Measurements from ENCODE around the gene DBN1.

DBN1 gene

DNA sequence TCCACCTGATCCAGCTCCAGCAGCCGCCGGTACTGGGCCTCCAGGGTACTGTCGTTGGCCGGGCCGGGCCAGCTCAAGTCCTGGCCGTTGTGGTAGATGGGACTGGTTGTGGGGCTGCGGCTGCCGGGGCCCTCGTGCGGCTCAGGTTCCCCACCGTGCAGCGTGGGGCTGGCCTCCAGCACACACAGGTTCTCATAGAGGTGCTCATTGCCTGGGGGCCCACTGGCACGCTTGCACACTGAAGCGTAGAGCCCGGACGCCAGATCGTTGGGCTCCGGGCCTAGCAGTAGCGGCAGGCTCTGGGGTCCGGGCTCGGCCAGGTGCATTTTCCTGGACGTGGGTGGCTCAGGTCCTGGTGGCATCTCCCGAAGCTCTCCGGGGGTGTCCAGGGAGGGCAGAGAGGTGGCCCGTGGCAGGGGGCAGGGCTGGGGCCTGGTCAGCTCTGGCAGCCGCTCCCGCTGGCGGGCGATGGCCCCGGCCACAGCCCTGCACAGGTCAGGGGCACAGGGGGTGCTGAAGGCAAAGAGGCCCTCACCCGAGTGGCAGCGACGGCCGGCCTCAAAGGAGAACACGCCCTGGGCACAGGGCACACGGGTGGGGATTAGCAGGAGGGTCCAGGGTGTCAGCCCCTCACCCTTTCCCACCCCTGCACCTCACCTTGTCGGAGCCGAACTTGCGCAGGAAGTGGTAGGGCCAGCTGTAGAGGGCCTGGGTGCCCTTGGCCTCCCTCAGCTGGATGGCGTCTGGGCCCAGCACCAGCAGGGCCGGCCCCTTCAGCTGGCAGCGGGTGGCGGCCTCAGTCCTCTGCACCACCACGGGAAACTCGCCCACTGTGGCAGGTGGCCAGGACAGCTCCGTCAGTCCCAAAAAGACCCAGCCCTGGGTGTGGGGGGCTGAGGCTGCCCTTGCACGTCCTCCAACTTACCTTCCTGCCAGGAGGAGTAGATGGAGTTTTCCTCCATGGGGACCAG is 30.9 kb upstream of the DBN1 start:
- DNase-seq = no peak

DNA sequence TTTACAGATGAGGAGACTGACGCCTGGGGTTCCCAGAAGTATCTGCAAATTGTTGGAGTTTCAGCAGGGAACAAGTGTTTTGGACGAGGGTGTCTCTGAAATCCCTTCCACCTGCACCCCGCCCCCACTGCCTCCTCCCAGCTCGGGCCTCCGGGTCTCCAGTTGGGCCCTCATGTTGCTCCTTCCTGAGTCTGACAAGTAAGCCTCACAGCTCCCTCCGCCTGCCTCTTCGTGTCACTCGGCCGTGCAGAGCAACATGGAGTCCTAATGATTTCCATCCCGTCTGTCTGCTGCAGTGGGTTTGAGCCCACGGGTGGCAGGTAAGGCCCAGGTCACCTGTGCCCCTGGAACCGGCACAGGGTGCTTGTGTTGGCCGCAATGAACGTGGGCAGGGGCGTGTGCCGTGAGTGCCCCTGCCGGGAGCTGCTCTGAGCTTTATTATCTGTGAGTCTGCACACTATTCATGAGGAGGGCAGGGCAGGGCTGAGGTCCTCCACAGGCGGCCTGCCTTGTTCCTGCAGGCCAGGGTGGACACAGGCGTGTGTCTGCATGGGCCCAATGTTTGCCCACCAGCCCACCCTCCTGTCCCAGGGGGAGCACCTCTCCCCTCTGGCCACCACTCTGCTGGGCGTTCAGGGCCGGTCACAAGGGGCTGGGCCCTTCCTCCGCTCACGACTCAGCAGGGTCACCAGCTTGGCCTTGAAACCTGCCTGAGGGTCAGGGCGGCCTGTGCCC is 30.1 kb upstream of the DBN1 start:
- no peak for DNase-seq

DNA sequence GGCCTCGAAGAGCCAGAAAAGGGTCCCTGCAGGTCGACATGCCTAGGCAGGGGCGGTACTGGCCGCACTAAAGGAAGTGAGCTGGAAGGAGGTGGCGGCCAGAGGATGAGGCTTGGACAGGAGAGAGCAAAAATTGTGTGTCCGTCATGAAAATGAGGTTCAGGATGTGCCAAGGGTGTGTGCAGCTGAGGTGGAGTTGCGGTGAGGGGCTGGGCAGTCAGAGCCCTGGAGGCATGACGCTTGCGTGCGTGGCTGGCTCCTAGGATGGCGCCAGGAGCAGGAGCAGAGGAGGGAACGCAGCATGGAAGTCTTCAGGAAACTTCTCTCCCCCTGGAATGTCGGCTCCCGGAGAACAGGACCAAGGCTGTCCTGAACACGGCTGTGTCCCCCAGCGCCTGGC is 29.5 kb upstream of the DBN1 start:
- no peak for DNase-seq

DNA sequence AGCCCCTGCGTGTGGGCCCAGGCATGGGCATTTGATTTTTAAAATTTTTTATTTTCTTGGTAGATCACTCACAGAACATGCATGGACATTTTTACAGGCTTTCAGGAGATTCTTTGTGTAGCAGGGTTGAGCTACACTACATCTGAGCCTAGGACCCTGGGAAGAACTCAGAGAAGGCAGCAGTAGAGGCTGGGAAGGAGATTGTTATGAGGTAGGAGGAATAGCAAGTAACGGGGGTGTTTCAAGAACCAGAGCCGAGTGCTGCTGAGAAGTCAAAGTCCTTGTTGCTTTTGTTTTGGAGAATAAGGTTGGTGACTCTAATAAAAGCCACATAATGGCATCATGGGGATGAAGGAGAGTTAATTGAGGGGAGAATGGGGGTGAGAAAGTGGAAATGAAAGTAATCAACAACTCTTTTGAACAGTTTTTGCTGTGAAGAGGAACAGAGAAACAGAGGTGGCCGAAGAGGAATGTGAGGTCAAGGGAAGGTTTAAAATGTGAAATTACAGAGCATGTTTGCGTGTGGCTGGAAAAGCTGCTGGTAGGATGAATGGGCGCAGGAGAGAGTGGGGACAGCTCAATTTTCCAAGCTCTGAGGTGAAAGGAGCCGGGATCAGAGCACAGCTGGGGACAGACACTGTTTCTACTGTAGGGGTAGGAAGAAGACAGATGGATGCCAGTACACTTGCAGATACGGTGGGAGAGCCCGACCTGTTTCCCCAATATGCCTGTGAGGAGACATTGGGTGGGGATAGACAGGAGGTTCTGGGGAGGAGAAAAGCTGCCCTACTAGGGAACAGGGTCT is 28.6 kb upstream of the DBN1 start:
- DNase-seq = no peak

DNA sequence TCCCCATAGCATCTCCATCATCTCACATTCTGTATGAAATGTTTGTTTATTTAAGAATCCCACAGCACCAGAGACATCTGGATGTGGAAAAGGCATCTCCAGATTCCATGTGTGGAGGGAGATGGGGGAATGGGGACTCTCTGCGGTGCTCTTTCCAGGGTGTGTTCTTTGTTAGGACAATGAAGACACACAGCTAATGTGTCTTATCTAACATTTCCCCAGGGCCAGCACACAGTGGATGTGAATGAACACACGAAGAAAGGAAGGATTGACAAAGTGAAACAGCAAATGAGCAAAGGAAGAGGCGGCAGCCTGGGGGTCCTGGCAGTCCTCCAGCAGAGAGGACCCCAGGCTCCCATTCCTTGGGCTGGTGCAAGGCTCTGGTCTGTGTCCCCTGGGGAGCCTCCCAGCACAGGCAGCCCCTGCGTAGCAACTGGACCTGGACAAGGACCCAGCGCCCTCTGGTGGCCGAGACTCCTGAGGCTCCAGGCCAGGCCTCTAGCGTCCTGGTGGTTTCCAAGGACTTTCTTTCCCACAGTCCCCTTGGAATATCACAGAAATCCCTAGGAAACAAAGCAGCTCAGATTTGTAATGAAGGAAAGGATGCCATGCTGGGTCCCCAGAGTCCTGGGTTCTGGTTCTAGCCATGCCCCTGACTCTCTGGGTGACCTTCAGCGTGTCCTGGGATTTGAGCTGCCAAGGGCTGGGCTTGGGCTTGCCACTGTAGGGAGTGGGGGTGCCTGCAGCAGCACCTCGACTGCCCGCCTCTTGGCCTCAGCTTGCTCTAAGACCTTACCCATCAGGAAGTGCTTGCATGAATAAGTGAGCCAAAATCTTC is 27.5 kb upstream of the DBN1 start:
- peak; percentile 83 to 87 for DNase-seq

DNA sequence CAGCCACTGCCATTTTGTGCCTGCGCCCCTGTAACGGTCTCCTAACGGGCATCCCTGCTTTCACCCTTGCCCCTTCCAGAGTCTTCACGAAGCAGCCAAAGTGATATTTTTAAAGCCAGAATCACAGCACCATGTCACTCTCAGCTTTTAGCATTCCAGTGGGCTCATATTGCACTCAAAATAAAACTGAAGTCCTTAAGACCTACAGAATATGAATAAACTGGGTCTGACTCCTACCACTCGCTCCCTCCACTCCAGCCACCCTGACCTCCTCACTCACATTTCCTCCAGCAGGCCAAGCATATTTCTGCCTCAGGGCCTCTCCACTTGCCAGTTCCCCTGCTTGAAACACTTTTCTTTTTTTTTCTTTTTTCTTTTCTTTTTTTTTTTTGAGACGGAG is 26.4 kb upstream of the DBN1 start:
- DNase-seq = no peak

DNA sequence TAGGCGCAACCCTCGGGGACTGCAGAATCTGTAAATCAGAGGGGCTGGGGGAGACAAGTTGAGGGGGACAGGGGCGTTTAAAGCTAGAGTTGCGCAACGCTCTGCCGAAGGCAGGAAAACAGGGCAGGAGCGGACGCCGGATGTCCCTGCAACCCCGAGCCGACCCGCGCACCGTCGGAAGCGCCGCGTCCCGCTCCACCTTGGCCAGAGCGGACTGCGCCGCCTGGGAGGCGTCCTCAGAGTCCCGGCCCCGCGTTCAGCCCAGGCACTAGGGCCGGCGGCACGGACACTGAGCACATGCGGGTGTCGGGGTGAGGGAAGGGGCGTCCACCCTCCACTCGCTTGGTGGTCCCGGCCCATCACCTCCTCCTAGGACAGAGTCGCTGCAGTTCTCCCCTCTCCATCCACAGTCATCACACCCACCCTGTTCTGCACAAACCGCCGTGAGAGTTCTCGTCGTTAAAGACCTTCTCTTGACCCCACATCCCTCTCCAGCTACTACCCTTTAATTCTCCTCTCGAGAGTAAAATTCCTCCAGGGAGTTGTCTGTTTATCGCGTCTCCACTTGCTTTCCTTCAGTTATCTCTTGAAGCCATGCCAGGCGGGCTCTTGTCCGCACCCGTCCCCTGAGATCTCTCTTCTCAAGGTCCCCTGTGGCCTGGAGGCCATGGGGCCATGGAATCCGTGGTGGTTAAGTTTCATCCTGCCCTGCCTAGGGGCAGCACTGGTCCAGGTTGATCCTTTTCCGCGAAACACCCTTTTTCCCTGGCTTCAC is 24.8 kb upstream of the DBN1 start:
- DNase-seq = no peak

DNA sequence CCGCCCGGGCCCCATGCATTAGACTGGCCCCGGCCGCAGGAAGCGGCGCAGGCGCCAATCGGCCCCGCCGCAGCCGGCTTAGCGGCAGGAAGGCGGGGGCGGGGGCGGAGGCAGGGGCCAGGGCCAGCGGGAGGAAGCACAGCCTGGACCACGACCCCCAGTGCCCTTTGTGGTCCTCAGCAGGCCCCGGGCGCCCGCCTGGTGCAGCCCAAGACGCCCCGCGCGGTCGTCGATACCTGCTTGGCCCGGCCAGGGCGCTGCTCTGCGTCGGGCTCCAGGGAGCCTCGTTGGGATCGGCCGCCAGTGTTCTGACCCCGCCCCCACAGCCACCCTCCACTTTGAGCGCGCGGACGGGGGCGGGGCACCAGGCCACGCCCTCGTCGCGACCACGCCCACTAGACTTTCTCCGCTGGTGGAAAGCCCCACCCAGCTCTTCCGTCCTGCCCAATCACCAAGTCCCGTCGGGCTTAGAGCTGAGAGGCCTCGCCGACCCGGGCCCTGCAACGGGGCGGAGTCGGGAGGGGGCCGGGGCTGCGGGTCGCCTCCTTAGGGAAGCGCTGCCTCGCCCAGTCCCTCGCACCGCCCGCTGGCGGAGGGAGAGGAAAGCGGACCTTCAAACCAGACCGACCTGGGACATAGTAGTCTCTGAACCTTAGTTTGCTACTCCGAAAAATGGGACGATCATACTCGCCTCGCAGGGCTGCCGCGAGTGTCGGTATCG is 24.0 kb upstream of the DBN1 start, which contains the start of gene PDLIM7:
Gene PDLIM7 (minus strand): TSS at position 313 of the 721 bp plus-strand sequence. CDS start 1,092 bp downstream, outside the sequence.
- DNase-seq = peak; percentile 90

DNA sequence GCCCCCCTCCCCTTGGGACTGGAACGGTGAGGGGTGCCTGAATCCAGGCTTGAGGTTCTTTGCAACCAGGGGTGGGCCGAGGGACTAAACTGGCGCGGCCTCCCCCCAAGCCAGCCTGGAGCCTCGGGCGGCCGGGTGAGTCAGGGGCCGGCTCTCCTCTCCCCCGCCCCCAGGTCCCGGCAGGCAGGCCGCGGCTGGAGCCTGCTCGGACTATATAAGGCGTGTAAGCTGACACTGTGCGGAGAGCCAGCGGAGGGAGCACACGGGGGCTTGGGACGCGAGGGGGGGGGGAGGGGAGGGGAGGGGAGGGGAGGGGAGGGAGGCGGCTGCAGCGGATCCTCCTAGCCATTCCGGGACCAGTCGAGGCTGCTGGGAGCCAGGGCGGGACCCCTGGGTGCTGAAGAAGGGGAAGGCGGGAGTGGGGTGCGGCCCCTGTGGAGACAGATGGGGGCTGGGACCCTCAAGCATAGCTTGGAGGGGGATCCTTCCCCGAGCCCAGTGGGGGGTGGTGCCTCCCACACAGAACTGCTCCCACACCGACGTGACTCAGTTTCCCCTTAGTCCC is 23.4 kb upstream of the DBN1 start:
- no peak for DNase-seq

DNA sequence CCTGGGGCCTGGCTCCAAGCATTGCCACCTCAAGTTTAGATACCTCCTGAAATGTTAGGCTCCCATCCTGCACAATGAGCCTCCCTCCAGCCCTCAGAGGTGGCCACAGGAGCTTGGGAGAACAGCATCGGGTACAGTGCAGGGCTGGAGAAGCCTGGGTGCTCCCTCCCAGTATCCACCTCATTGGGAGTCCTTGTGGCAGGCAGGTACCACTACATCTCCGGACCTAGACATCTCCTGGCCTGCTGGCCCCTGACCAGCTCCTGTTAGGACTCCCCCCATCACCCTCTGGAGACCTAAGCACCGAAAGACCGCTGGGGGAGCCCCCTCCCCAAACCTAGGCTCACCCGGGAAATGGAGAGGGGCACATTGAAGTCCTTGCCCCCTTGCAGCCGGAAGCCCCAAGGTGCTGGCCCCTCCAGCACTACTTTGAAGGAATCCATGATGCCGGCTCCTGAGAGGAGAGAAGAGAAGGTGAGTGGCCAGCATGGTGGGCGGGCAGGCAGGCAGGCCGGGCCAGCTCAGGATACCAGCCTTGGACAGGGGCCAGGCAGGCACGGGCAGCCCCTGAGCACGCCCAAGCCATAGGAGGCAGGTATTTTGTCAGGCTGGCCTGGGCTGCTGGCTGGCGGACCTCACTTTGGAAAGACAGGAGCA is 22.8 kb upstream of the DBN1 start:
- no peak for DNase-seq

DNA sequence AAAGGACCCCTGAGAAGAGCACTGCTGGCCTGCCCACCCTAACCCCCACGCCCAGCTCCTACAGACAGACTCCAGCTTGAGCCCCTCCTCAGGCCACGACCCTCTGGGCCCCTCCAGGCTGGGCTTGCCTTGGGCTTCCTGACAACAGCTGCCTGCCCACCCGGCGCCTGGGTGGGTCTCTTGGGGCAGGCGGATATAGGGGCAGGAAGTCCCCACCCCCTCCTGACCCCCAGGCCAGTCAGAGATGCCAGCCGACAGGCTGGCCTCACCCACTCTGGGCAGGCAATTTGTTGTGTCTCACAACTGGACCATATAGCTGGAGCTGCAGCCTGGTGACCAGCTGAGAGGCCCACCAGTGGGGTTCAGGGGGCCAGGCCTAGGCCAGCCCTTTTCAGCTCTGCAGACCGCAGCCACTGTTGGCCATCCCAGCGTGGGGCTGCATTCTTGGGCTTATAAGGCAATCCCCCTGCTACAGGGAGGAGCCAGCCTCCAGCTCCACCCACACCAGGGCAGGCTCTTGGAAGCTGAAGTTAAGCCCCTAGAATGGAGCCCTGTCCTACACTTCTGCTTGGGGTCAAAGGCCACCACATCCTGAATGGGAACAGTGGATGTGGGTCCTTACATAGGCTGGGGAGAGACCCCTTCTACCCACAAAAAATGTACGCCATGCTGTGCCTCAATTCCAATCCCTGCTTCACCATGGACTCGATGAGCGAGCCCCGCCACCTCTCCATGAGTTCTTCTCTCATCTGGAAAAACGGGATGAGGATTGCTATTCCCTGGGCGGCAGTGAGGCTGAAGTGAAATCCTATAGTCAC is 22.0 kb upstream of the DBN1 start:
- no peak for DNase-seq

DNA sequence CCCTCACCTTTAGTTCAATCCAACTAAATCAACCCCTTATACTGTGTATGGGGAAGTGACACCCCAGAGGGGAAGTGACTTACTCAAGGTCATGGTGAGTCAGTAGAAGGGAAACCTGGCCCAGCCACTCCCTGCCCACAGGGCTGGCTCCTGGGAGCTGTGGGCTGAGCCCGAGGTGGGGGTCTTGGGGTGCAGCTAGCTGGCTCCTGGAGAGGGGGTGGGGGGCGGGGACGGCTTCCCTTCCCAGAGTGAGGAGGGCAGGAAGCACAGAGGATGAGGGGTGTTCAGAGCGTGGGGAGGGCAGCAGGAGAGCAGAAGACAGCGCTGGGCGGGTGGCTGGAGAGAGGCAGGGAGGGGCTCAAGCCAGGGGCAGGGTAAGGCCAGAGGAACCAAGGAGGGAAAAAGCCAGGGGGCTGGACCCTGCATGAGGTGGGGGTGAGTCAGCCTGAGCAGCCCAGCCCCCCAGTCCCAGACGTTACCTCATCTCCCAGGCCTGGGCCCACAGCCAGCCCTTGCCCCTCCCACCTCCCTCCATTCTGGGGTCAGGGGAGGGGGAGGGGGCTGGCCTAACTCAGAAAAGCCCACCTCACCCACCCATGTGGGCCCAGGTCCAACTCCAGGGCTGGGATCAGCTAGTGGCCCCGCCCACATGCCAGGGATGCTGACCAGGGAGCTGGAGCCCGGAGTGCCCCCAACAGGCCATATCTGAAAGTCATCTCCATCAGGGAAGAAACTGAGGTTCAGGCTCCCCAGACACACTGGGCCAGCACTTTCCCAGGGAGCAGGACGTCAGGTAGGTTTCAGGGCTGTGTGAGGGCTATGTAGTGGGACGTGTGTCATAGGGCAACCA is 21.1 kb upstream of the DBN1 start:
- no peak for DNase-seq

DNA sequence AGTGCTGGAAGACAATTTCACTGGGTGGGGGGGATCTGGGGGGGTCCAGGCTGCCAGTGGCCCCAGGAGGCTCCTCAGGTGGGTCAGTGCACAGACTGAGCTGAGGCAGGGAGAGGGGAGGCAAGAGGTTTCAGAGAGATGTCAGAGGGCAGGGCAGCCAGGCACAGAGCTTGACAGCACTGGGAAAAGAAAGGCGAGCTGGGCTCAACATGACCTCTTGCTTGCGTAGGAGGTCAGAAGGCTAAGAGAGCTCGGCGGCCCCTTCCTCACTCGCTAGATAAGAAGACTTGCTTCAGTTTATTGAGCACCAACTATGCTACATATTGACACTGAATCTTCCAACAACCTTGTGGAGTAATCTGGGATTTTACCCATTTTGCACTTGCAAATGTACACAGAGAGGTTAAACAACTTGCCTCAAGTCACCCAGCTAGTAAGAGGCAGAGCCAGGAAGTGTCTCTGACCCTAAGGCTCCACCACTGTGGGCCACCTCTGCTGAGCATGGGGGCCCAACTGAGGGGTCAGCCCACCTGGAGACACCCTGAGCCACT is 20.4 kb upstream of the DBN1 start:
- DNase-seq = no peak

DNA sequence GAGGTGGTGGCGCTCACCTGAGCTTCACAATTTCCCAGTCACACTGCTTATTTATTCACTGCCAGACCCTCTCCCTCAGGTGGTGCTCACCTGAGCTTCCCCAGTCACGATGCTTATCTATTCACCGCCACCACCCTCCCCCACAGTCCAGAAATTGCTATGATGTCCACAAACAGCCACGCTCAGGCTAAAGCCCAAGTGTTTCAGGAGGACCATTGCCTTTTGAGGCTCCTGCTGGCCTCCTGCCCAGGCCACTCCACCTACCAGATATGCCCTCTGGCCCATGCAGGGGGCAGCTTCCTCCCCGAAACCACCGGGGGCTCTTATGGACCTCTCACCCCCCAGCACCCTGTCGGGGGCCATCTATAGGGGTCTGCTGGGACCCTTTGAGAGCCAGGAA is 19.4 kb upstream of the DBN1 start:
- DNase-seq = no peak

DNA sequence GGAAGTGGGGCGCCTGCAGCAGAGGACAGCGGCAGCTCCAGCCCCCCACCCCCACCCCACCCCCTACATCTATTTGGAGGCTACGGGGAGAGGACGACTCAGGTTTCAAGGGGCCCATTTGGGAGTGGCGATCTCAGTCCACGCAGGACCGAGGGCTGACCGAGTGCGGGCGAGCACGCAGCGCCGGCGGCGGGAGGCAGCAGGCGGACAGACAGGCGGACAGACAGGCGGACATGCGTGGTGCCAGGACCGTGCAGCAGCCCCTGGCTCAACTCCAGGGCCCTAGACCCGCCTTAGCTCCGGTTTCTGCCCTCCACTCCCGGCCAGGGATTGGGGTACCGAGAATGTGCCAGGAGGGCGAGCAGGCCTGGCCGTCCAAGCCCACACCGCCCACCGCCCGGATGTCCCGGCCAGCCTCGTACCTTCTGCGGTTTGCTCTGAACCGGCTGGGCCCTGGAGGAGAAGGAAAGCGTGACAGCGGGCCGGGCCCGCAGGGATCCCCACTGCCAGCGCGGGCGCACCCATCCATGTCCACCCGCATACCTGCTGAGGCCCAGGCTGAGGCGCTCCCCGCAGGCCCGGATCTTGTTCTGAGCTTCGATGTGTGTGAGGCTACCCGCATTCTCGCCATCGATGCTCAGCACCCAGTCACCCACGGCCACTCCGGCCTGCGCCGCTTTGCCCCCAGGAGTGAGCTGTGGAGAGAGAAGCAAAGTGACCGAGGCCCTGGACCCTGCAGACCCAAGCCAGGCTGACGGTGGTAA is 18.7 kb upstream of the DBN1 start:
- DNase-seq = no peak

DNA sequence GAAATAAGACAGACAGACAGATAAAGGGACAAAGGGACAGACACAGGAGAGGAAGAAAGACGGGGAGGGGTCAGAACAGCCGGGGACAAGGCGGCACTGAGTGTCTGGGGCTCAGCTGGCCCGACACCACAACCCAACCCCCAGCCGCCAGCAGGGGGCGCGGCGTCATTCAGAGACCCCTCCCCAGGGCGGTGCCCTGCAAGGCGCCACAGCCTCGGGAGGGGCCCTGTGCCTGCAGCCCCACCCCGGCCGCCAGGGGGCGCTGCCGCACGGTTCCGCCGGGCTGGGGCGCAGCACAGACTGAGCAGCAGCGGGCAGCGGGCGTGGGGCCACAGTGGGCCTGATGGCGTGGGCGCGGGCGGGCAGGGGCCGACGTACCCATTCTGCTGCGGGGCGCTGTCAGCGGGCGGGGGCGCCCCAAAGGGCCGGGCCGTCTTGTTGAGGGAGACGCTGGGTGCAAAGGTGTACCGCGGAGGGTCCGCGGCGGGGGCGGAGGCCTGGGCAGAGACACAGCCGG is 18.1 kb upstream of the DBN1 start:
- DNase-seq = no peak

All from activated CD4-positive, alpha-beta T cell treated with anti-CD3 and anti-CD28 coated beads, Interleukin-2, amount 50 U/mL, for 4 hours (primary cell).